Measurements from ENCODE around the gene PKP1. TPM values are rescaled to one million over a fixed set of nuclear protein-coding genes. Genes with fewer than 3 reads are reported as not detected.
"Not testable (repeated sequence)": the region's sequence is repeated elsewhere in the genome, so short reads cannot be mapped to it uniquely, and the experiment has no call there.

Gene PKP1, protein sequence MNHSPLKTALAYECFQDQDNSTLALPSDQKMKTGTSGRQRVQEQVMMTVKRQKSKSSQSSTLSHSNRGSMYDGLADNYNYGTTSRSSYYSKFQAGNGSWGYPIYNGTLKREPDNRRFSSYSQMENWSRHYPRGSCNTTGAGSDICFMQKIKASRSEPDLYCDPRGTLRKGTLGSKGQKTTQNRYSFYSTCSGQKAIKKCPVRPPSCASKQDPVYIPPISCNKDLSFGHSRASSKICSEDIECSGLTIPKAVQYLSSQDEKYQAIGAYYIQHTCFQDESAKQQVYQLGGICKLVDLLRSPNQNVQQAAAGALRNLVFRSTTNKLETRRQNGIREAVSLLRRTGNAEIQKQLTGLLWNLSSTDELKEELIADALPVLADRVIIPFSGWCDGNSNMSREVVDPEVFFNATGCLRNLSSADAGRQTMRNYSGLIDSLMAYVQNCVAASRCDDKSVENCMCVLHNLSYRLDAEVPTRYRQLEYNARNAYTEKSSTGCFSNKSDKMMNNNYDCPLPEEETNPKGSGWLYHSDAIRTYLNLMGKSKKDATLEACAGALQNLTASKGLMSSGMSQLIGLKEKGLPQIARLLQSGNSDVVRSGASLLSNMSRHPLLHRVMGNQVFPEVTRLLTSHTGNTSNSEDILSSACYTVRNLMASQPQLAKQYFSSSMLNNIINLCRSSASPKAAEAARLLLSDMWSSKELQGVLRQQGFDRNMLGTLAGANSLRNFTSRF
- 0.32 TPM for polyA plus RNA-seq (2012; ENCODE audit: insufficient read depth, insufficient read length)

DNA sequence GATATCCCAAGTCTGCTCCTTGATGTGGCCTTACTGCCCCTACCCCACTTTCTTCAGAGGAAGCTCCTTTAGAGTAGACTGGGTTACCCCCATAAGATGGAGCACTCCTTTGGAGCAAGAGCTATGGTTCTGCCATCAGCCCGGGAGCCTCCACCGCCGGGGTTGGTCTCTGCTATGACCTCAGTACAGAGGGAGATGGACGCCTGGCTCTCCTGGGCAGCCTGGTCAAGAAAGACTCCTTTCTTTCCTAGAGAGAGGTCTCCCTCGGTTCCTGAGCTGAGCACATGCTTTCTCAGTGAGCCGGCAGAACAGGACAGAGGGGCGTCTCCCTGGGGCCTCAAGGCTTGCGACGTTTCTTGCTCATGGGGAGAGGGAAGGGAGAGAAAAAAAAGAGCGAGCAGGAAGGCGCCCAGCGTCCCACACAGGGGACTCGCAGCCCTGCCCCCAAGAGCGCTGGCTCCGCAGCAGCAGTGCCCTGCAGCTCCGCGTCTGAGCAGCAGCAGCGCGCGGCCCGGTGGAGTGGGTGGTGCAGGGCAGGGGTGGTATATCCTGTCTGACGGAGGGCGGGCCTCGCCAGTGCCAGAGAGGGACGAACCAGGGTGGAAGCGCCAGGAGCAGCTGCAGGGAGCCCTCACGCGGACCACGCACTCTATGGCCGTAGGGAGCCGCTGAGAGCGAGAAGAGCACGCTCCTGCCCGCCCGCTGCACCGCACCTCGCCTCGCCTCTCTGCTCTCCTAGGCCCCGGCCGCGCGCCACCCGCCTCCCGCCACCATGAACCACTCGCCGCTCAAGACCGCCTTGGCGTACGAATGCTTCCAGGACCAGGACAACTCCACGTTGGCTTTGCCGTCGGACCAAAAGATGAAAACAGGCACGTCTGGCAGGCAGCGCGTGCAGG is at the start of gene PKP1:
PKP1 (plus strand) TSS at position 576 of the 899 bp plus-strand sequence; CDS start at position 773, 197 bp downstream.
- DNase-seq (ENCODE audit: low read depth, low spot score) = no peak
- no peak within 1 kb of the TSS for H3K4me3 ChIP-seq (ENCODE audit: low read length)

DNA sequence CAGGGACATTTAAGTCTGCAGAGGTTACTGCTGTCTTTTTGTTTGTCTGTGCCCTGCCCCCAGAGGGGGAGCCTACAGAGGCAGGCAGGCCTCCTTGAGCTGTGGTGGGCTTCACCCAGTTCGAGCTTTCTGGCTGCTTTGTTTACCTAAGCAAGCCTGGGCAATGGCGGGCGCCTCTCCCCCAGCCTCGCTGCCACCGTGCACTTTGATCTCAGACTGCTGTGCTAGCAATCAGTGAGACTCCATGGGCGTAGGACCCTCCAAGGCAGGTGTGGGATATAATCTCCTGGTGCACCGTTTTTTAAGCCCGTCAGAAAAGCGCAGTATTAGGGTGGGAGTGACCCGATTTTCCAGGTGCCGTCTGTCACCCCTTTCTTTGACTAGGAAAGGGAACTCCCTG is 43.7 kb upstream of the PKP1 start:
- DNase-seq (ENCODE audit: low read depth, low spot score); H3K4me3 ChIP-seq (ENCODE audit: low read length): not testable (repeated sequence)

DNA sequence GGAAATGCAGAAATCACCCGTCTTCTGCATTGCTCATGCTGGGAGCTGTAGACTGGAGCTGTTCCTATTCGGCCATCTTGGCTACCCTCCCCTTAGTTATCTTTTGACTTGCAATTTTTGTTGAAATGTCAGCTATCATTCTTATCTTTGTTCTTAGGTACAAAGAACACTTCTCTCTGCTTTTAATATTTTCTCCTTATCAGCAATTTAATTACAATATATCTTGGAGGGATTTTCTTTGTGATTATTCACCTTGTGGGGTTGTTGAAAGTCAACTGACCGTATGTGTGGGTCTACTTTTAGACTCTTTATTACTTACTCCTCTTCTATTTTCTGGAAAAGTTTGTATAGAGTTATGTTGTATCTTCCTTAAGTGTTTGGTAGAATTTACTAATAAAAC is 43.1 kb upstream of the PKP1 start:
- H3K4me3 ChIP-seq (ENCODE audit: low read length) = no peak overlapping the region
- DNase-seq (ENCODE audit: low read depth, low spot score) = no peak

- no peak overlapping the region for H3K4me3 ChIP-seq (ENCODE audit: low read length)
- DNase-seq (ENCODE audit: low read depth, low spot score) = no peak
Observed at GRCh38 chr1:201241736-201242135, 41.6 kb upstream of the PKP1 start.

- no peak for DNase-seq (ENCODE audit: low read depth, low spot score)
- H3K4me3 ChIP-seq (ENCODE audit: low read length) = no peak overlapping the region
Observed at GRCh38 chr1:201245082-201245481, 38.2 kb upstream of the PKP1 start.

- no peak overlapping the region for H3K4me3 ChIP-seq (ENCODE audit: low read length)
- no peak for DNase-seq (ENCODE audit: low read depth, low spot score)
Observed at GRCh38 chr1:201248721-201249559, 34.4 kb upstream of the PKP1 start.

DNA sequence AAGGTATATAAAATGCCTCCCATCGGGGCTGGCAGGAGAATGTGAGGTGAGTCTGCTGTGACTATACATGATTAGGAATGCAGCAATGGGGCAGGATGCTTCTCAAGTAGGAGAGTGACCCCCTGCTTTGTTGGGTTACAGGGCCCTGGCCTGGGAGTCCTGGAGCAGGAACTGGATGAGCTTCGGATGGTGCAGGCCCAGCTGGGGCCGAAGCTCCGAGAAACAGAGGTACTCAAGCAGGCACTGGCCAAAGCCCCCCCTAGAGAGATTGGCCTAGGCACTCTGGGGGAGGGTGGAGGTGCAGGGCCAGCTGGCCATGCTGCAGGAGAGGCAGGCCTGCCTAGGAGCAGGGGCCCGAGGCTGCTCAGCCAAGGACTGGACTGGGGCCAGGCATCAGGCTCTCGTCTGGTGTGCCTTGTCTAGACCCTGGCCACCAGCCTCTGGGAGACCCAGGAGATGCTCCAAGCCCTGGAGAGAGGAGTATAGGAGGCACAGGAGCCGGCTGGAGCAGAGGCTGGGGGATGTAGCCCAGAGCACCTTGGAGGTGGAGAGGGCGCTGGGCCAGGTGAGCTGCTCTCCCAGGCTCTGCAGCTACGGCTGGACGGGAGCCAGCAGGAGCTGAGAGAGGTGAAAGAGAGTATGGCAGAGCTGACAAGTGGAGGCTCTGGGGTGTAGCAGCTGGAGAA is 32.8 kb upstream of the PKP1 start:
- H3K4me3 ChIP-seq (ENCODE audit: low read length) = no peak overlapping the region

DNA sequence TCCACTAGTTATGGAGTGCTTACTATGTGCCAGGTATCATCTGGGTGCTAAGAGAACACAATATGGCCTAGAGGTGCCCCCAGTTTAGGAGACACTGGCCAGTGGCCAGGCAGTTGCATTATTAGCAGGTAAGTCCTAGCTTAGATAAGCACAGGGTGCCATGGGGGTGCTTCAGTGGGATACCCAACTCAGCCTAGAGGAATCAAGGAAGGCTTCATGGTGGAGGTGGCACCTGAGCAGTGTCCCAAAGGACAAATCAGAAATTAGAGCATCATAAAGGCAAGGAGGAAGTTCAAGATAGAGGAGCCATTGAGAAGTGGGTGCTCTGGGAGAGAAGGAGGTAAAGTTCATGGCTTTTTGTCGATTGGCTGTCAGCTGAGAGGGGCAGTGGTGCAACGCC is 31.9 kb upstream of the PKP1 start:
- DNase-seq (ENCODE audit: low read depth, low spot score) = no peak
- H3K4me3 ChIP-seq (ENCODE audit: low read length) = no peak overlapping the region

More for the DNA sequence above, 32.8 kb upstream of the PKP1 start:
- DNase-seq (ENCODE audit: low read depth, low spot score) = no peak

- no peak for DNase-seq (ENCODE audit: low read depth, low spot score)
Observed at GRCh38 chr1:201251851-201252430, 31.4 kb upstream of the PKP1 start.

GRCh38 chr1:201252944-201253371 is 30.3 kb upstream of the PKP1 start:
- H3K4me3 ChIP-seq (ENCODE audit: low read length) = no peak overlapping the region
- DNase-seq (ENCODE audit: low read depth, low spot score) = no peak

More at GRCh38 chr1:201251851-201252430, 31.4 kb upstream of the PKP1 start:
- H3K4me3 ChIP-seq (ENCODE audit: low read length) = no peak overlapping the region

DNA sequence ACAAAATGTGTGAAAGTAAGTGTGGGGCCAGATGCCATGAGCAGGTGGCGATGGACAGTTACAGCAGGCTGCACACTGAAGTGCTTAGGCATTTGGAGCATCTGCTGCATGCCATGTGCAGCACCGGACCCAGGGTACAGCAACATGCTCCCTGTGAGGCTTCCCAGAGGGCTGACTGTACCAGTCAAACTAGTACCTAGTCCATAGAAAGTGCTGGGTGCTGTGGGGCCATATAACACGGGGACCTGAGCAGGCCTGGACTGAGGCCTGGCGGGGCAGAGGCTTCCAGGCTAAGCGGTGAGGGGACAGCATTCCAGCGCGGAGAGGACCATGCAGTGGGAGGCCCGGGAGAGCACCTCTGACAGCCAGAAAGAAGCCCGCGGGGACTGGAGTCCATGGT is 29.9 kb upstream of the PKP1 start:
- no peak overlapping the region for H3K4me3 ChIP-seq (ENCODE audit: low read length)
- no peak for DNase-seq (ENCODE audit: low read depth, low spot score)

DNA sequence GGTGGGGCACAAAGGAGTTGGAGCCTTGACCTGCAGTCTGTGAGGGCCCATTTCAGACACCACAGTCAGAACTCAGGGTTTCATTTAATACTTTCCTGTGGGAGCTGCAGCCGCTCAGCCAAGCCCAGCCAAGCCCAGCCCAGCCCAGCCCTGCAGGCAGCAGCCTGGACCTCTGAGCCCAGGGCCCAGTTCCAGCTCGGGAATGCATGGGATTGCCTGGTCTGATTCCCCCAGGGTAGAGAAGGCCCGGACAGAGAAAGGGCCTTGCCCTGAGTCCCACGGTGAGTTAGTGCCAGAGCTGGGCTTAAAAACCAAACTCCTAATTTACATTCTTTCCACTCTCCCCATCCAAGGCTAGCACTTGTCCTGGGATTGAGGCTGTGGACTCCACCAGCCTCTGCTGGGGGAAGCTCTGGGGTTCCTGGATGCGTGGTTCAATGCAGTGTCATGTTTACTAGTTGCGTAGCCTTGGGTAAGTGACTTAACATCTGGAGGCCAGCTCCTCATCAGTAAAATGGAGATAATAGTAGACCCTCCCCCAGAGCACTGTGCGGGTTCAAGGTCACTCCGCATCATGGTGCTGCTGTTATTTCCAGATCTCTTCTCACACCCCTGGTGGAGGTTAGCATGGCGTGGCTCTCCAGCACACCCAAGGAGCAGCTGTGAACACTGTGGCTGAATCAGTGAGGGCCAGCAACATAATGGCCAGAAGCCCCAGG is 29.2 kb upstream of the PKP1 start:
- no peak for DNase-seq (ENCODE audit: low read depth, low spot score)
- H3K4me3 ChIP-seq (ENCODE audit: low read length) = no peak overlapping the region

DNA sequence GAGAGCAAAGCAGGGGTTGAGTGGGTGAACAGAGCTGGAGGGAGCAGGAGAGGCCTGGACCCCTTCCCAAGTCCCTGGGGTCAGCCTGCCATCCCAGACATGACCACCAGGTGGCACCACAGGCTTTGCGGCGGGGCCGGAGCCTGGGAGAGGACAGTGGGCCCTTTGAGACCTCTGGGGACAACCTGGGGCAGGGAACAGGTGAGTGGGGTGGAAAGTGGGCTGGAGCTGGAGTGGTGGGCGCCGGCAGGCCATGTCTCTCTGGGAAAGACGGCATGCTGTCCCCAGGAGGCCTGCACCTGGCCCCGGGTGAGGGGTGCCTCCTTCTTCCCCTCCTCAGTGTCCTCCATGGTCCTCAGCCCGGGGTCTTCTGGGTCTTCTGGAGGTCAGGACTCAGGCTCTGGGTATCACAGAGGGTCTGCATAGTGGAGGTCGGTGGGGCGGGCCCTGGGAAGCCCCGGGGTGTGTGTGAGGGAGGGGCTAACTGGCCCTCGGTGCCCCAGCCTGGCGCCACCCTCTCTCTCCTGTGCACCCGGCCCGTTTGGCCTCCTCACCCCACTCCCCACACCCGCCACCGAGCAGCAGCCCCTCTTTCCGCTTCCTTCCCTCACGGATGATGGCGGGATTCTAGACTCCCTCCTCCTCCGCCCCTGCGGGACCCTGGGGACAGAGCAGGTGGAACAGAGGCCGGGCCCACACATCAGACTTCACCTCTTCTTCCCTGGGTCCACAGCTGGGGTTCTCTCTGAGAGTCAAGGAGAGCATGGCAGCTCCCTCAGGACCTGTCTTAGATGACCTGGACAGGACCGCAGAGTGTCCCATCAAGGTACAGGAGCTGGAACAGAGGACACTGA is 28.5 kb upstream of the PKP1 start:
- DNase-seq (ENCODE audit: low read depth, low spot score) = peak; percentile 19

DNA sequence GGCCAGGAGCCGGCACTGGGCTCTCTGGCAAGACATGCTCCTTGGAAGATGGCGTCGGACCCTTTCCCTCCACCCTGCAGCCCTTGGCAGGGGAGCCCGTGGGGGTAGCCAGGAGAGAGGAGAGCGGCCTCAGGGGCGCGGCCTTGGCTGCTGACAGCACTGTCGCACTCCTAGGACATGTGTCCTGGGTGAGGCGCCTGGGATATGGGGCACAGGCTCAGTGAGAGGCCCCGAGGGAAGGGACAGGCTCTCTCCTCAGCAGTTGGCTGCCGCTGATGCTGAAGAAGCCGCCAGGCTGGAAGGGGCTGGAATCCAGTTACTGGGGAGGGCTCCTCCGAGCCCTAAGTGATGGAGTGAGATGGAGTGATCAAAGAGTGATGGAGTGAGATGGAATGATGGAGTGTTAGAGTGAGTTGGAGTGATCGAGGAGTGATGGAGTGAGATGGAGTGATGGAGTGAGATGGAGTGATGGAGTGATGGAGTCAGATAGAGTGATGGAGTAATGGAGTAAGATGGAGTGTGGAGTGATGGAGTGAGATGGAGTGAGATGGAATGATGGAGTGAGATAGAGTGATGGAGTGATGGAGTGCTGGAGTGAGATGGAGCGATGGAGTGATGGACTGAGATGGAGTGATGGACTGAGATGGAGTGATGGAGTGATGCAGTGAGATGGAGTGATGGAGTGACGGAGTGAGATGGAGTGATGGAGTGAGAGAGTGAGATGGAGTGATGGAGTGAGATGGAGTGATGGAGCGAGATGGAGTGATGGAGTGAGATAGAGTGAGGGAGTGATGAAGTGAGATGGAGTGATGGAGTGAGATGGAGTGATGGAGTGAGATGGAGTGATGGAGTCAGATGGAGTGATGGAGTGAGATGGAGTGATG is 27.6 kb upstream of the PKP1 start:
- DNase-seq (ENCODE audit: low read depth, low spot score) = no peak
- H3K4me3 ChIP-seq (ENCODE audit: low read length) = no peak overlapping the region

More for the DNA sequence above, 28.5 kb upstream of the PKP1 start:
- no peak overlapping the region for H3K4me3 ChIP-seq (ENCODE audit: low read length)

DNA sequence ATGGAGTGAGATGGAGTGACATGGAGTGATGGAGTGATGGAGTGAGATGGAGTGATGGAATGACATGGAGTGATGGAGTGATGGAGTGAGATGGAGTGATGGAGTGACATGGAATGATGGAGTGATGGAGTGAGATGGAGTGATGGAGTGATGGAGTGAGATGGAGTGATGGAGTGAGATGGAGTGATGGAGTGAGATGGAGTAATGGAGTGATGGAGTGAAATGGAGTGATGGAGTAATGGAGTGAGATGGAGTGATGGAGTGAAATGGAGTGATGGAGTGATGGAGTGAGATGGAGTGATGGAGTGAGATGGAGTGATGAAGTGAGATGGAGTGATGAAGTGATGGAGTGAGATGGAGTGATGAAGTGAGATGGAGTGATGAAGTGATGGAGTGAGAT is 25.2 kb upstream of the PKP1 start:
- not testable (repeated sequence) for DNase-seq (ENCODE audit: low read depth, low spot score); H3K4me3 ChIP-seq (ENCODE audit: low read length)

Measured in Jurkat, Clone E6-1 (cell line).